Body of pancreas (tissue), 4 donors: ENCODE data around the gene CBY1. TPM values are rescaled to one million over a fixed set of nuclear protein-coding genes. Genes with fewer than 3 reads are reported as not detected.

Source experiments
- ATAC-seq: fragments of 150-250 bp; one replicate; pipeline ENCODE4 v1.9.1; 2016
- DNase-seq, 4 donors: peaks; one replicate each; pipeline ENCODE4 v3.0.0-alpha.2; 2019
- H3K27ac ChIP-seq, 4 donors: fragments of 200-600 bp; sonication (generic); 1 replicate in 3 of 4; 2 replicates in 1 of 4; pipeline versions ENCODE4 v1.5.1 to v1.6.1; 2016 to 2019; ENCODE audit warnings: mild to moderate bottlenecking in 1 of 4, mixed read lengths in 1 of 4, moderate library complexity in 1 of 4
- H3K27me3 ChIP-seq, 2 donors: fragments of 200-600 bp; sonication (generic); one replicate each; pipeline ENCODE4 v1.6.0; 2016; ENCODE audit warnings: mild to moderate bottlenecking in 1 of 2
- H3K36me3 ChIP-seq, 2 donors: fragments of 200-600 bp; sonication (generic); replicated peaks in 1 of 2; 2 replicates each; pipeline ENCODE4 v1.5.1; 2016; ENCODE audit warnings: low read depth in 2 of 2; ENCODE audit not compliant: insufficient read depth in 1 of 2
- H3K4me1 ChIP-seq: fragments of 200-600 bp; sonication (generic); one replicate; pipeline ENCODE4 v1.6.0; 2016
- H3K4me3 ChIP-seq, 2 donors: fragments of 200-600 bp; sonication (generic); 1 replicate in 1 of 2; 2 replicates in 1 of 2; pipeline ENCODE4 v1.5.1; 2016 to 2019
- H3K9me3 ChIP-seq, 3 donors: fragments of 200-600 bp; sonication (generic); 1 replicate in 2 of 3; 2 replicates in 1 of 3; pipeline ENCODE4 v1.5.1; 2016
- CTCF ChIP-seq, 7 experiments: fragments of 450-650 bp in 4 of 7; fragments of 200-600 bp in 3 of 7; sonication (generic) in 3 of 7; IDR thresholded peaks; one replicate each; pipeline ENCODE4 v1.5.1; 2016 to 2019; ENCODE audit warnings: antibody characterized with exemption in 7 of 7
- POLR2A ChIP-seq, 3 donors: fragments of 450-650 bp; IDR thresholded peaks; one replicate each; pipeline ENCODE4 v1.6.1; 2016; ENCODE audit warnings: antibody characterized with exemption in 3 of 3, mild to moderate bottlenecking in 2 of 3
- WGBS, 2 donors: methylation state at CpG; one replicate each; pipeline ENCODE4 v1.1.5; 2017; 5-methylcytosine and 5-hydroxymethylcytosine counted together
- intact Hi-C: fragments of 100-400 bp; cut with DNase I; formaldehyde crosslinking; loops from one replicate; pipeline ENCODE4 v1.15.1; 2023
- total RNA-seq, 2 donors: library from RNA; depleted of rRNA; stranded (reverse); fragments of >200 nt; gene quantifications; one replicate each; pipeline ENCODE4 v1.1.0, GENCODE V29; 2016

CBY1 gene
- total RNA-seq, 2 donors from 2014 or later, result 8.6 to 16.5 TPM

GRCh38 chr22:38694049-38694448, 37.6 kb downstream of the CBY1 start:
- H3K9me3 ChIP-seq, result no peaks in the 10 kb centered on the region
- ATAC-seq (no peak), DNase-seq (no peak)
- WGBS, 2 donors, result 85 to 88% methylated on average over 2 of the region's 2 CpGs
- peak overlapping the region in 1 of 4 donors; percentile 99 for H3K27ac ChIP-seq
- intact Hi-C loops, result no loop called here
- no peaks in the 10 kb centered on the region for H3K27me3 ChIP-seq
- no peak overlapping the region for H3K4me3 ChIP-seq
- H3K36me3 ChIP-seq, result peaks cover 0 to 3% of the 10 kb centered on the region in 2 donors
- TF ChIP-seq CTCF (IDR thresholded peaks at IDR 0.05) (no peak), POLR2A (IDR thresholded peaks at IDR 0.05) (no peak)
- peaks cover 36% of the 10 kb centered on the region for H3K4me1 ChIP-seq

- no peak for DNase-seq
- TF ChIP-seq POLR2A (IDR thresholded peaks at IDR 0.05), result no peak
- TF ChIP-seq CTCF (IDR thresholded peaks at IDR 0.05), result no peak
- 69 to 72% methylated on average over 3 of the region's 3 CpGs for WGBS, 2 donors
- intact Hi-C loops, result no loop called here
- ATAC-seq, result no peak
- Histone ChIP-seq H3K36me3 (peaks cover 0 to 3% of the 10 kb centered on the region in 2 donors), H3K4me3 (no peak overlapping the region), H3K4me1 (peaks cover 45% of the 10 kb centered on the region), H3K27ac (peak overlapping the region in 2 of 4 donors; percentile 41 to 99), H3K9me3 (no peaks in the 10 kb centered on the region), H3K27me3 (no peaks in the 10 kb centered on the region)
Measured at GRCh38 chr22:38694940-38695339, 38.5 kb downstream of the CBY1 start.

- H3K9me3 ChIP-seq, result no peaks in the 10 kb centered on the region
- 34 to 42% methylated on average over 3 of the region's 3 CpGs for WGBS, 2 donors
- H3K36me3 ChIP-seq, result peaks cover 0 to 3% of the 10 kb centered on the region in 2 donors
- TF ChIP-seq POLR2A (IDR thresholded peaks at IDR 0.05) (no peak), CTCF (IDR thresholded peaks at IDR 0.05) (no peak)
- no peaks in the 10 kb centered on the region for H3K27me3 ChIP-seq
- intact Hi-C loops, result no loop called here
- ATAC-seq (no peak), DNase-seq (peak in 3 of 4 donors; percentile 38 to 47 (median 46))
- H3K4me1 ChIP-seq, result peaks cover 50% of the 10 kb centered on the region
- peak overlapping the region; percentile 51 to 99 (median 76) for H3K27ac ChIP-seq
- no peak overlapping the region for H3K4me3 ChIP-seq
Measured at GRCh38 chr22:38696606-38697424, 40.4 kb downstream of the CBY1 start.

GRCh38 chr22:38697425-38698089, 41.1 kb downstream of the CBY1 start:
- H3K4me3 ChIP-seq, result no peak overlapping the region
- intact Hi-C loops, result no loop called here
- TF ChIP-seq CTCF (IDR thresholded peaks at IDR 0.05), result no peak
- no peak for TF ChIP-seq POLR2A (IDR thresholded peaks at IDR 0.05)
- no peaks in the 10 kb centered on the region for H3K27me3 ChIP-seq
- H3K36me3 ChIP-seq, result peaks cover 0 to 3% of the 10 kb centered on the region in 2 donors
- peak in 2 of 4 donors; percentile 21 to 37 for DNase-seq
- H3K27ac ChIP-seq, result peak overlapping the region; percentile 48 to 99 (median 98)
- no peak for ATAC-seq
- H3K4me1 ChIP-seq, result peaks cover 51% of the 10 kb centered on the region
- 39 to 41% methylated on average over 8 of the region's 8 CpGs for WGBS, 2 donors
- no peaks in the 10 kb centered on the region for H3K9me3 ChIP-seq
